ENCODE measurements around the gene EIPR1.

- TF ChIP-seq EP300 (IDR thresholded peaks at IDR 0.05; ENCODE audit: borderline replicate concordance in 1 of 2, control insufficient read depth in 1 of 2, low read depth in 2 of 2, low read length in 2 of 2) (no peak), ATF2 (IDR thresholded peaks at IDR 0.05; ENCODE audit: low read length) (no peak), YY1 (IDR thresholded peaks at IDR 0.05; ENCODE audit: low read depth, low read length) (no peak), POLR2A (IDR thresholded peaks at IDR 0.05; ENCODE audit: low read depth, low read length) (no peak), CTCF (IDR thresholded peaks at IDR 0.05 in 2 of 3, conservative IDR thresholded peaks at IDR 0.05 in 1 of 3; ENCODE audit: control insufficient read depth in 2 of 3, extremely low read depth in 1 of 3, insufficient read depth in 1 of 3, low read depth in 3 of 3, low read length in 3 of 3) (no peak), CHD2 (IDR thresholded peaks at IDR 0.05; ENCODE audit: borderline replicate concordance, low read depth, low read length) (no peak), ZNF274 (IDR thresholded peaks at IDR 0.05; ENCODE audit: insufficient read depth, insufficient read length) (no peak)
Observed at GRCh38 chr2:3379339-3379646, 1.7 kb upstream of the EIPR1 start.
